Adrenal gland (tissue), 12 donors: Measurements from ENCODE around the gene C10orf90. TPM values are rescaled to one million over a fixed set of nuclear protein-coding genes. Genes with fewer than 3 reads are reported as not detected.

Source experiments
- DNase-seq, 7 donors: peaks; one replicate each; pipeline ENCODE4 v3.0.0-alpha.2; 2019 to 2020
- H3K27ac ChIP-seq, 5 donors: fragments of 200-600 bp; sonication (generic) in 4 of 5; 1 replicate in 3 of 5; 2 replicates in 2 of 5; pipeline versions ENCODE4 v1.5.1 to v1.8.0; 2016 to 2020; ENCODE audit warnings: mild to moderate bottlenecking in 1 of 5
- H3K27me3 ChIP-seq: fragments of 200-600 bp; 2 replicates; pipeline ENCODE4 v1.8.0; 2021
- H3K36me3 ChIP-seq, 2 donors: fragments of 200-600 bp; replicated peaks in 1 of 2; 1 replicate in 1 of 2; 2 replicates in 1 of 2; pipeline versions ENCODE4 v1.5.1 to v1.8.0; 2018 to 2022
- H3K4me1 ChIP-seq, 2 donors: fragments of 200-600 bp; replicated peaks in 1 of 2; 1 replicate in 1 of 2; 2 replicates in 1 of 2; pipeline versions ENCODE4 v1.5.1 to v1.8.0; 2018 to 2021
- H3K4me3 ChIP-seq, 4 donors: fragments of 200-600 bp; sonication (generic) in 3 of 4; one replicate each; pipeline ENCODE4 v1.5.1; 2016 to 2018
- H3K9me3 ChIP-seq, 3 donors: fragments of 200-600 bp; sonication (generic) in 1 of 3; replicated peaks in 1 of 3; 1 replicate in 2 of 3; 2 replicates in 1 of 3; pipeline versions ENCODE4 v1.5.1 to v1.8.0; 2016 to 2021
- CTCF ChIP-seq, 6 experiments: fragments of 450-650 bp in 4 of 6; fragments of 200-600 bp in 2 of 6; sonication (generic) in 1 of 6; IDR thresholded peaks; 1 replicate in 5 of 6; 2 replicates in 1 of 6; pipeline versions ENCODE4 v1.5.1 to v1.8.0; 2016 to 2021; ENCODE audit warnings: antibody characterized with exemption in 6 of 6, mild to moderate bottlenecking in 2 of 6, moderate library complexity in 1 of 6
- POLR2A ChIP-seq, 2 donors: fragments of 450-650 bp; IDR thresholded peaks; one replicate each; pipeline ENCODE4 v1.6.1; 2017; ENCODE audit warnings: antibody characterized with exemption in 2 of 2, mild to moderate bottlenecking in 2 of 2, moderate library complexity in 1 of 2
- WGBS, 4 donors: extraction: QIAGEN DNeasy Blood & Tissue Kit in 2 of 4; methylation state at CpG; one replicate each; pipeline versions ENCODE4 v1.1.5 to v1.1.7; 2013 to 2017; 5-methylcytosine and 5-hydroxymethylcytosine counted together
- intact Hi-C, 2 donors: fragments of 100-400 bp; cut with DNase I; formaldehyde crosslinking; loops; one replicate each; pipeline versions ENCODE4 v1.14.1 to v1.15.0; 2022 to 2023
- polyA plus RNA-seq, 3 donors: library from polyadenylated mRNA; stranded (reverse); fragments of 200-250 nt in 2 of 3; fragments of 350-450 nt in 1 of 3; fragmentation: Illumina TruSeq in 1 of 3; extraction: RNeasy Lipid Tissue Mini Kit (QIAGEN cat#74804) in 1 of 3; gene quantifications; one replicate each; pipeline ENCODE4 v1.2.3, GENCODE V29; 2013 to 2014
- total RNA-seq, 9 donors: library from RNA; depleted of rRNA in 4 of 9; stranded (reverse); fragments of >200 nt in 4 of 9; fragments of 120-200 nt in 1 of 9; fragmentation: NEBNext Ultra II Directional in 1 of 9; extraction: Animal tissue kit (Norgen Biotek cat#: 25700) in 1 of 9; gene quantifications; one replicate each; pipeline versions ENCODE4 v1.1.0 to v1.2.4, GENCODE V29; 2013 to 2023
- donor health status: healthy with polysubstance abuse.
- donor health status: Bipolar disorder and iron deficiency.
- donor health status: DM: yes; HTN: yes; CAD: no.
- donor health status: DM: no; HTN: no; CAD: no.
- donor health status: DM: no; HTN: no; CAD: no.
- donor health status: DM: yes; HTN: yes; CAD: no.

The C10orf90 gene
- total and polyA plus RNA-seq, 12 donors, result 0.10 to 0.18 TPM; not detected in 10

GRCh38 chr10:126621846-126622245 lies 48.6 kb downstream of the C10orf90 start:
- DNase-seq, result no peak
- H3K27ac ChIP-seq, result no peak overlapping the region
- H3K9me3 ChIP-seq, result no peaks in the 10 kb centered on the region
- intact Hi-C loops, result no loop called here
- no peak overlapping the region for H3K4me3 ChIP-seq
- H3K27me3 ChIP-seq, result peaks cover 3% of the 10 kb centered on the region
- H3K36me3 ChIP-seq, result no peaks in the 10 kb centered on the region
- no peaks in the 10 kb centered on the region for H3K4me1 ChIP-seq
- no peak for TF ChIP-seq CTCF (IDR thresholded peaks at IDR 0.05)
- no peak for TF ChIP-seq POLR2A (IDR thresholded peaks at IDR 0.05)
- WGBS, 4 donors, result 78 to 88% (median 82%) methylated on average over 7 of the region's 7 CpGs

GRCh38 chr10:126618466-126618865 lies 52.0 kb downstream of the C10orf90 start:
- Histone ChIP-seq H3K27ac (no peak overlapping the region), H3K9me3 (no peaks in the 10 kb centered on the region), H3K4me3 (no peak overlapping the region), H3K36me3 (no peaks in the 10 kb centered on the region), H3K4me1 (no peaks in the 10 kb centered on the region), H3K27me3 (peaks cover 3% of the 10 kb centered on the region)
- TF ChIP-seq CTCF (IDR thresholded peaks at IDR 0.05), result no peak
- TF ChIP-seq POLR2A (IDR thresholded peaks at IDR 0.05), result no peak
- no peak for DNase-seq
- intact Hi-C loops, result no loop called here
- 16 to 22% (median 20%) methylated on average over 1 of the region's 1 CpG for WGBS, 4 donors

GRCh38 chr10:126617733-126618132 lies 52.8 kb downstream of the C10orf90 start:
- TF ChIP-seq CTCF (IDR thresholded peaks at IDR 0.05), result no peak
- TF ChIP-seq POLR2A (IDR thresholded peaks at IDR 0.05), result no peak
- Histone ChIP-seq H3K9me3 (no peaks in the 10 kb centered on the region), H3K27me3 (peaks cover 1% of the 10 kb centered on the region), H3K36me3 (no peaks in the 10 kb centered on the region), H3K4me1 (no peaks in the 10 kb centered on the region), H3K27ac (no peak overlapping the region), H3K4me3 (no peak overlapping the region)
- WGBS, 4 donors, result 58 to 63% (median 59%) methylated on average over 3 of the region's 3 CpGs
- DNase-seq, result no peak
- intact Hi-C loops, result no loop called here

GRCh38 chr10:126617208-126617607 lies 53.3 kb downstream of the C10orf90 start:
- TF ChIP-seq CTCF (IDR thresholded peaks at IDR 0.05) (no peak), POLR2A (IDR thresholded peaks at IDR 0.05) (no peak)
- Histone ChIP-seq H3K9me3 (no peaks in the 10 kb centered on the region), H3K27me3 (no peaks in the 10 kb centered on the region), H3K27ac (no peak overlapping the region), H3K4me1 (no peaks in the 10 kb centered on the region), H3K36me3 (no peaks in the 10 kb centered on the region), H3K4me3 (no peak overlapping the region)
- no peak for DNase-seq
- intact Hi-C loops, result no loop called here
- WGBS, 4 donors, result 87 to 100% (median 88%) methylated on average over 1 of the region's 1 CpG; no CpG with 5 or more reads in 1 of the 4 donors
